Left kidney (tissue), 2 donors: ENCODE results near the gene PGF. TPM values are rescaled to one million over a fixed set of nuclear protein-coding genes. Genes with fewer than 3 reads are reported as not detected.

ENCODE experiments used
- DNase-seq: peaks from one replicate; pipeline ENCODE4 v3.0.0-alpha.2; 2013
- polyA plus RNA-seq: library from polyadenylated mRNA; unstranded; fragments of 120-200 nt; gene quantifications from one replicate; pipeline ENCODE4 v1.2.1, GENCODE V29; 2013; ENCODE audit not compliant: insufficient read length

The PGF gene
- polyA plus RNA-seq, 1 donor: 5.5 TPM

- DNase-seq: no peak
Observed at GRCh38 chr14:74979029-74979428, 23.6 kb upstream of the PGF start.

DNA sequence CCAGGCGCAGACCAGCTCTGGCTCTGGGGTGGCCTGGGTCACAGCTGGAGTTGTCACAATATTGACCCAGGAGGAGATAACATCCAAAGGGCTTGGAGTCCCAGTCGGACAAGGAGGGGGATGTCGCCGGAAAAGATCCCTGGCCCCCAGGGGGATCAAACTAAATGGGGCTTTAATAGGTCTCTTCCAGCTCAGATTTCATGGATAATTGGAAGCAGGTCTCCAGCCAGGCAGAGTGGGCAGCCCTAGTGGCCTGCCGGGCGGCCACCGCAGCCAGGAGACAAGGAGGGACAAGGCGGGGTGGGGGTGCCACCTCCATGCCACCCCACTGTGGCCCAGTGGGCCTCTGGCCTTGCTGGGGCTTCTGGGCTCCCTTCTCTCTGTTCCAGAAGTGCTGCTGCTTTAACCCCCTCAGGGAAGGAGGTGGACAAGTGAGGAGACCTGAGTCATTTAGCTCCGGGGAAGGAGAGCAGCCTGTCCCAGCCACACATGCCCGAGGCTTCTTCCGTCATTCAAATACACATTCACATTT lies 23.1 kb upstream of the PGF start:
- DNase-seq: no peak

DNA sequence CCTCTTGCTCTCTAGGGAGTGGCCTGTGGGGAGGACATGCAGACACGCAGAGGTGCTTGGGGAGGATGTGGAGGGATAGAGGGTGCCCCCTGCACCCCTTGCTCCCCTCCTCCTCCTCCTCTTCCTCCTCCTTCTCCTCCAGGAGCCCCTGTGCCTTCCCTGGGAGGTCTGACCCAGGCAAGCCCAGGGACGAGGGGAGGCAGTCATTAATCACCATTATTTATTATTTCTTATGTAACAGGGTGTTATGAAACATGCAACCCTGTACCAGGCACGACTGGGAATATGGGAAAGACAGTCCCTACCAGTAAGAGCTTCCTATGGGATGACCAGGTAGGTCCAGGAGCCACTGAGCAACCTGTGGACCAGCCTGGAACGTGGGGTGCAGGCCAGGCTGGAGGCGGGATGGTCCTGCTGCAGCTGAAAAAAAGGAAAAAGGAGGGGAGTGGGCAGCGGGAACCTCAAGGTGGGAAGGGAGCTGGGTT lies 22.5 kb upstream of the PGF start:
- no peak for DNase-seq

GRCh38 chr14:74977164-74977900 lies 21.9 kb upstream of the PGF start:
- no peak for DNase-seq

GRCh38 chr14:74976264-74977113 lies 21.1 kb upstream of the PGF start:
- no peak for DNase-seq

DNA sequence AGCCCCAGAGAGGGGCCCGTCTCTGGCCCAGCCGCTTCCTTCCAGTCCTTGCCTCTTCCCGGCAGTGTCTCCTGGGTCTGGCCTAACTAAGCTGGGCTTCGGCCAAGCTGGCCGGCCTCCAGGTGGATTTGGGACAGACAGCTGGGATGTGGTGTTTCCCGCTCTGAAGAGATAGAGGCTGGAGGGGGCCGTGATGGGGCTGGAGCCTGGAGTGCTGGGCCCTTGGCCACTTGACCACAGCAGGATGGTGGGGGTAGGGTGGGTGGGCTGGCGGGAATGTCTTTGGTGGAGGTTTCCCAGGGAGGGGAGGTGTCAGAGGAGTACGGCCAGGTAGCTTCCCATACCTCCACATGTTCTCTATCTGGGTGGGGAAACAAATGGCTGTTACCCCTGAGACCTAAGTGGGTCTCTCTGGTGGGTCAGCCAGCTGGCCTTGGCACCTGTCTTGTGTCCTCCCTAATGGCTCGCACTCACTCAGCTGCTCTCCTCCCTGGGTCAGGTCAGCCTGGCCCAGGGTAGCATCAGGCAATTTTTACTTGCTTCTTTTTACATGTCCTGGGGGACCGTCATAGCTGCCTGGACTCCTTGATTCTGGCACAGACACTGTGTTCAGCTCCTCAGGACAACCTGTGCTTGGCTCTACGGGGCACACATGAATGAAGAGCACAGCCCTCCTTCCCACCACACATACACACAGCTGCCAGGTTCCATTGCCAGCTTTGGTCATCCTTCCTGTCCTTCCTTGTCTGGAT lies 19.8 kb upstream of the PGF start:
- DNase-seq: no peak

DNA sequence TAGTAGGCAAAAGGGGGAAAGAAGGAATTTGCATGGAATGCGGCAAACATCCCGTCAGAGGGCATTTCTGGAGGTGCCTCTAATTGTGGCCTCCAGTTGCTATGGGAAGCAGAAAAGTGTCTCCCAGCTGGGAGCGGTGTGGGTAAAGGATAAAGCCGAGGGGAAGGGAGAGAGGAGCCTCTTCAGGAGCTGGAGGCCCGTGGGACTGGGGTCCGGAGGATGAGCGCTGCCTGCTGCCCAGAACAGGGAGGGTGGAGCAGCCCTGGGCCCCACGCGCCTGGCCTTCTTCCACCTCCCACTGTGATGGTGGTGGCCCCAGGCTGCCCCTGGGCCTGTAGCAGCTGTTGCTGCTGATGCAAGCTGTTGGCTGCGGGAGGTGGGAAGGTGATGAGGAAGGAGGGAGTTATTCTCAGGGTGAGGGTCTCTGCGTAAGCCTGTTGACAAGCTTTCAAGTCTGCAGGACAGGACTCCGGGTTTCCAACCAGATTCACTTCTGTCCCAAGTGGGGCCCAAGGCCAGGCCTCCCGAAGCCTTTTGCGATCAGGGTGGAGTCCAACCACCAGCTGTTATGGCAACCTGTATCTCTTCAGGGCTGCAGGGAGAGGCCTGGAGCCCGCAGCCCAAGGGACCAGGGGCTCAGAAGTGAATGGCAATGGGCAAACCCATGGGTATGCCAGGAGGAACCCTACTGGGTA lies 19.1 kb upstream of the PGF start:
- no peak for DNase-seq

DNA sequence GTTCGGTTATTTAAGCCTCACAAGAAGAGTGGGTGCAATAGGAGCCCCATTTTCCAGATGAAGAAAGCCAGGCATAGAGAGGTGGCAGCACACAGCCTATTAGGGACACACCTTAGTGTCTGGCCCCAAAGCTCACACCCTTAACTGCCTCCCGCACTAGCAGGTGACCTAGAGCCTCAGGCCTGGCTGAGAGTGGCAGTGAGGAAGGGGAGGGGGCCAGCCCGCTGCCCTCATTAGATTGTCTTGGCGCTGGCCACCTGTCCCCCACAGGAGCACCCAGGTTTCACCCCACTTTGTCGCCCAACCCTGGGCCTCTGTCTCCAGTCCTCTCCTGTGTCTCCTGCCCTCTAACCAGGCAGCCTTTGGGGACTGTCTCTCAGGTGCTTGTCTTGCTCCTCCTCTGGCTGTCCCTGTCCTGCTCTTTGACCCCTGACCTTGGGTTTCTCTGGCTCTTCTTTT lies 18.5 kb upstream of the PGF start:
- DNase-seq: no peak

DNA sequence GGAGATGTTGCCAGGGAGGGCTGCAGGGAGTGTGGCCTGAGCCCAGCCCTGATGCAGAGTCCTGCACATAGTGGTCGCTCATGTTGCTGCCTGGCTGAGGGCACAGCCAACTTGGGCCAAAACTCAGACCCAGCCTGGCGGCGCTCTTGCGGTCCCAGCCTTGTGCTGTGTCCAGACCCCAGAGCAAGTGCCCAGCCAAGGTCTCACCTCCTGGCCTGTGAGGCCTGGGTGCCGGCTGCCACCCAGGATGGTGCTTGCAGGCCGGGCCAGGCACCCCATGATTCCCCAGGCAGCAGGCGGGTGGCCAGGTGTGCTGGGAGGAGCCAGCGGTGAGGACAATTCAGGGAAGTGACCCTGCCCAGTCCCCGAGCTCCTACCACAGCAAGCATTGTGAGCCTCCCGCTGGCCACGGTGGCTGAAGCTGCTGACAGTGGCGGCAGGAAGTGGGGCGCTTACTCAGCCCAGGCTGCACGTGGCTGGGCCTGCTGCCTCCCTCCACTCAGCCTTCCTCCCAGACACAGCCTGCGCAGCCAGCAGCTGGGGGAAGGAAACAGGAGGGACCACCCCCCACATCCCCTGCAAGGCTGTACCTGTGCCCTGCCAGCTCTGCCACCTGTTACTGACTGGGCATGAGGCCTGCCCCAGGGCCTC lies 17.7 kb upstream of the PGF start:
- no peak for DNase-seq

DNA sequence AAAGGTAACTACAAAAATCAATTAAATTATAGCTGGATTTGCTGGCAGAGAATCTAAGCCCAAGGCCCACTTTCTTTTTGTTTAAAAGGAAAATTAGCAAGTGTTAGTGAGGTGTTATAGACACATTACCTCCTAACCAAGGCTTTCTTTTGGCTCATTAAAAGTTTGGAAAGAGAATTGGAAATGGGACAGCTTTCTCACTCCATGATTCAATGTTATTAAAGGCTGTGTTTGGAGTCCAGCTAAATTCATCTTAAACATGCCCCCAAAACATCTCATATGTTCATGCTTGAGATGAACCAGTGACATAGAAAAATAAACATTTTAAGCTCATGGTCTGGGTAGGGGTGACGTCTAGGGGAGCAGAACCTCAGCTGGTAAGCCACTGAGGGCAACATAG lies 13.4 kb upstream of the PGF start:
- no peak for DNase-seq

- DNase-seq: no peak
Observed at GRCh38 chr14:74965486-74966153, 10.2 kb upstream of the PGF start.

- no peak for DNase-seq
Observed at GRCh38 chr14:74964787-74965485, 9.5 kb upstream of the PGF start.

GRCh38 chr14:74963705-74964271 lies 8.4 kb upstream of the PGF start:
- no peak for DNase-seq

GRCh38 chr14:74963178-74963704 lies 7.8 kb upstream of the PGF start:
- no peak for DNase-seq

GRCh38 chr14:74962493-74962892 lies 7.1 kb upstream of the PGF start:
- no peak for DNase-seq

- DNase-seq: no peak
Observed at GRCh38 chr14:74962046-74962445, 6.6 kb upstream of the PGF start.

DNA sequence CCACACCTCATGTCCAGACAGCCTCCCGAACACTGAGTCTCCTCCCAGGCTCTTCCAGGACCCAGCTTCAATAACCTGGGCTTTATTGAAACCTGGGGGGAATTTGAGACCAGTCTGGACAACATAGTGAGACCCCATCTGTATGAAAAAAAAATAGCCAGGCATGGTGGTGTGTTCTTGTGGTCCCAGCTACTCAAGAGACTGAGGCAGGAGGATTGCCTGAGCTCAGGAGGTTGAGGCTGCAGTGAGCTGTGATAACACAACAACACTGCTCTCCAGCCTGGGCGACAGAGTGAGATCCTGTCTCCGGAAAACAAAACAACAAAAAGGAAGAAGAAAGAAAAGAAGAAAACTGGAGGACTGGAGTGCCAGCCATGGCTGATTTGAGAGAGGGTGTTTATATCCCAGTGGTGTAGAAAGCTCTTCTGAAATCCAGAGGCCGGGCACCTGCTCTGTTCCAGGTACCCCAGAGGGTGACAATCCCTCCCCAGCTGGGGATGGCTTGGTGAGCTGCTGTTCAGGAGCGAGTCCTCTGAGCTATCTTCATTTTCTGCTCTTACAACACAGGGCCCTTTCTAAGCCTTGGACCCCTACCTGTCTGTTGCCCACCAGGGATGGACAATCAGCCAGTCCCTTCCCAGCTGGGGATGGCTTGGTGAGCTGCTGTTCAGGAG lies 6.0 kb upstream of the PGF start:
- DNase-seq: no peak

- no peak for DNase-seq
Observed at GRCh38 chr14:74960736-74961135, 5.3 kb upstream of the PGF start.
